GM19025 (cell line): ENCODE results near the gene RTBDN.
"Not testable (repeated sequence)": the region's sequence is repeated elsewhere in the genome, so short reads cannot be mapped to it uniquely, and the experiment has no call there.

Experiments
- ATAC-seq: cut with Tn5 transposase; IDR thresholded peaks from one replicate; pipeline ENCODE4 v1.9.1; 2021; ENCODE audit warnings: mild to moderate bottlenecking, low read depth, moderate library complexity; ENCODE audit not compliant: unreplicated experiment

Gene RTBDN

GRCh38 chr19:12858041-12858928 lies 23.9 kb upstream of the RTBDN start:
- no peak for ATAC-seq

DNA sequence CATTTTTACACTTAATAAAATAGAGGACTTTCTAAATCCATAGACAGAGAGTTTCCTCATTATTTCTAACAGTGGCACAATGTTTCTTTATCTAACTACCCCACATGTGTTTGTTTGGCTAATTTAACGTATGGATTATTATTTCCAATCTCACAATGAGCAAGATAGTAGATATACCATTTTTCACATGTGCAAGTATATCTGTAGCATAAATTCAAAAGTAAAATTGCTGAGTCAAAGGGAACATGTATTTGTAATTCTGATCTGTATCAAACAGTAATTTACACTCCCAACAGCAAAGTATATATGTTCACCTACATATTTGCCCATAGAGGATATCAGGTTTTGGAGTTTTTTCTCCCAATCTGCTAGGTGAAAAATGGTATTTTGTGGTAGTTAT lies 22.3 kb upstream of the RTBDN start:
- no peak for ATAC-seq

- no peak for ATAC-seq
These were observed 13.1 kb upstream of the RTBDN start for GRCh38 chr19:12847159-12848139.

- ATAC-seq: not testable (repeated sequence)
These were observed 12.2 kb upstream of the RTBDN start for GRCh38 chr19:12846613-12847012.

DNA sequence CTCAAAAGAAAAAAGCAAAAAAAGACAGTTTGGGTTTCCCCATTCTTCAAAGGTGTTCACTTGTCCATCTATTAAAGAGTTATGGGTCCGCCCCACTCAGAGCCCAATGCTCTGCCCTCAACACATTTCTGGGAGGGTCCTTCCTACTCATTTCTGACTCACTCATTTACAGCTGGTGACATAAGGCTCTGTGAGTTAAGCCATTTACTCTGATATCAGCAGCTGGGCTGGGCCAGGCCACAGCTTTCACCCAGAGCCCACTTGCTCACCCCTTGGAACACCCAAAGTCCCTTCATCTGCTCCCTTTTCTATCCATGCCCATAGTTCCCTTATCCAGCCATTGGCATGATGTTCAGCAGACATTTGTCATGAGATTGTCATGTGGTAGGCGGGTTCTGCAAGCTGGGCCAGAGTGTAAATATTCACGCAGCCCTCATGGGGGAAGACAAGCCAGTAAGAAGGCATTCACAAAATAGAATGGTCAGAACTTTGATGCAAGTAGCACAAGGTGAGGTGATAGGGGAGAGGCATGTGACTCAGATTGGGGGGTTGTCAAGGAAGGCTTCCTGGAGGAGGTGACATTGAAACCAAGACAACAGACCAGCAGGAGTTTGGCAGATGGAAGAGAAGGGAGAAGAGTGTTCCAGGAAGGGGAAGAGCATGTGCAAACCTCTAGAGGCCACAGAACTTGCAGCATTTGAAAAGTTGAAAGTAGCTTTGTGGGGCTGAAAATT lies 9.8 kb upstream of the RTBDN start:
- no peak for ATAC-seq

DNA sequence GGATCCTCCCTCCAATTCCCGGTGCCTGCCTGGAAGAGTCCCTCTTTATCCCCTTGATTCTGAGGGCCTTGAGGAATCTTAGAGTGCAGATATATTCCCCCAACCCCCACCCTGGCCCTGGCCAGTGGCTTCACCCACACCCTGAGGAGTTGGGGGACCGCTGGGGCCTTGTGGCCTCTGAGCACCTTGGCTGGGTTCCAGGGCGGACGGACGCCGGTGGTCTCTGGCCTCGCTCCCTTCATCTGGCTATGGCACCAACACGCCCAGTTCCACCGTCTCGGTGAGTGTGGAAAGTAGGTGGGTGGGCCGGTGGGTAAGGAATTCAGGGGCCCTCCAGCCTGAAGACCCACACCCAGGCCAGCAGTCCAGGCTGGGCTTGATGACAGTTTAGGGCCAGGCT lies 8.9 kb upstream of the RTBDN start:
- no peak for ATAC-seq

- no peak for ATAC-seq
These were observed 8.1 kb upstream of the RTBDN start for GRCh38 chr19:12842511-12842910.

DNA sequence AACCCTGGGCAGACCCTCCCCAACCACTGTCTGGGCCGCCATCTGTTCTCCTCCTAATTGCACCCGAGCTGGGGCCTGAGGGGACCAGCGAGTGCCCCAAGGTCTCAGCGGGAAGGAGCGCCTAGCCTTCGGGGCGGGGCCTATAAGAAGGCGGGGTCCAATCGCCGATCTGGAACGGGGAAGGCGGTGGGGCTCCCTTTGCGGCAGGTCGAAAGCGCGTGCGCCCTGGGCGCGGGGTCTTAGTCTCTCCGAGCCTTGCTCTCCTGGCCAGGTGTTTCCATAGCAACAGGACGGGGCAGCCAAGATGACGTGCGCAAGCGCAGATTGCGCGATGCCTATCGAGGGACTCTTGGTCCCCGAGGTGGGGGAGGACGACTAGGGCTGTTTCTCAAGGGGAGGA lies 6.7 kb upstream of the RTBDN start:
- ATAC-seq: no peak

- ATAC-seq: no peak
These were observed 6.0 kb upstream of the RTBDN start for GRCh38 chr19:12840091-12841079.

- ATAC-seq: no peak
These were observed 4.7 kb upstream of the RTBDN start for GRCh38 chr19:12838886-12839756.

DNA sequence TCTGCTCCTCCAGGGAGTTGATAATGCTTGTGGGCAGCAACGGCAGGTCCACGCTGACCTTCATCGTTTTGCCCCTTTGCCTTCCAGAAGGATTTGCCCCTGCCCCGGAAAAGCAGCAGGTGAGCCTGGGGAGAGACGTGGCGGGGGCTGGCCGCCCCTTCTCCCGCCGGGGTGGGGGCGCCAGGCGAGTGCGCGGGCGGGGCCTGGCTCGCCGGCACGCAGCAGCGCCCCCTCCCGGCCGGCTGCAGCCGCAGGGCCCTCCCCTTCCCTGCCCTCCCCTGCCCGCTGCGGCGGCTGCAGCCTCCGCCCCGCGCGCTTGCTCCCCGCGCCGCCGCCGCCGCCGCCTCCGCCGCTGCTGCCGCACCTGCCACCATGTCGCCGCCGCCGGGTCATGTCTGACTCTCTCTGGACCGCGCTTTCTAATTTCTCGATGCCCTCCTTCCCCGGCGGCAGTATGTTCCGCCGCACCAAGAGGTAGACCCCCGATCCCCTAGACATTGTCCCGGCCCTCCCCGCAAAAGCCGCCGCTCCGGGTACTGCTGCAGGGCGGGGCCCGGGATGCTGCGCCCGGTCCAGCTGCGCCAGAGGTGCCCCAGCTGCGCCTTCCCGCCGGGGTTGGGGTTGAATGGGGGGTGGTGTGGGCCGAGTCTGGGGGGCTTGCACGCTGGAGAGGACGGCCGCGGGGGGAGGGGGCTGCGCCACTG lies 4.0 kb upstream of the RTBDN start, which contains the start of gene MAST1:
Gene MAST1, plus strand, starts transcription at position 334 of the 704 bp plus-strand sequence. Its CDS starts 58 bp downstream, at position 392.
- no peak for ATAC-seq

DNA sequence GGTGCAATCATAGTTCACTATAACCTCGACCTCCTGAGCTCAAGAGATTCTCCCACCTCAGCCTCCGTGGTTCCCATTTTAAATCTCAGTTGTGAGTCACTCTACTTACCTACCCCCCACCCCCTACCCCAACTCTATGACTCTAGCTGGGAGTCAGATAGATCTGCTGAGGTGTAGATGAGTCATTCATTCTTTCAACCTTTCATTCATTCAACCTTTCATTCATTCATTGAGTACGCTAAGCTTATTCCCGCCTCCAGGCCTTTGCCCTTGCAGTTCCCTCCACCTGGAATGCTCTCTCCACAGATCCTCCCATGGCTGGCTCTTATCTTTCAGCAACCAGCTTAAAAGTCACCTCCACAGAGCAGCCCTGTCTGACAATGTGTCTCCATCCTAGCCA lies 2.8 kb upstream of the RTBDN start:
- no peak for ATAC-seq

GRCh38 chr19:12836529-12836863 lies 2.1 kb upstream of the RTBDN start:
- ATAC-seq: no peak

DNA sequence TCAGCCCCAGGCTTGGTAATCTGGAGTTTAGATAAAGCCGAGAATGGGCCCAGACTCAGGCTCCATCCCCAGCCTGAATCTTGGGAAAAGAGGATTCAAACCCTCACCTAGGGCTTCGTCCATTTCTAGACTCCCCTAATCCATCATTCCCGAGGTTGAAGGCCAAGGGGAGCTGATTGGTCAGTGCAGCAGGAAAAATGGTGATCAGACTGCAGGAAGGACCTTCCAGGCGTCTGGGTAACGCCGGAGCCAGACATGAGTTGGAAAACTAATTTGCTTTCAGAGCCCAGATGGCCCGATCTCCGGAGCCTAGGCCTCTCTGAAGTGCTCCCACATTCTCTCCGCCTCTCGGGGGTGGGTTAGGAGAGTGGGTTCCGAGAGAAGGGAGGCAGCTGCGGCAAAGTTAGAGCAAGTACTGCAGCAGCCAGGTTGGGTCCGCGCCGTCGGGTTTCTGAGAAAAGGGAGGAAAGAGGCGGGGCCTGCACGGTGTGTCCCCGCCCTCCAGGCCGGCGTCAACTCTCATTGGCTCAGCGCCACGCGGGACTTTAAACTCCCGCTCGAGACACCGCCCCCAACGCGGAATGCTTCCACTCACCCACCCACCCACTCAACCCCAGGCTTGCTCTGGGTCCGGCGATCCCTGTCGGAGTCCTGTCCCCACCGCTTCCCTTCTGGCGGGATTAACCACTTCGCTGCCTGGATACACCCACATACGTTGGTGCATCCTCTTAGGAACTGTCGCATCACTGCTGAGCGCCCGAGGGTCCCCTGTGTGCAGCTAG lies 788 bp upstream of the RTBDN start:
- no peak for ATAC-seq

DNA sequence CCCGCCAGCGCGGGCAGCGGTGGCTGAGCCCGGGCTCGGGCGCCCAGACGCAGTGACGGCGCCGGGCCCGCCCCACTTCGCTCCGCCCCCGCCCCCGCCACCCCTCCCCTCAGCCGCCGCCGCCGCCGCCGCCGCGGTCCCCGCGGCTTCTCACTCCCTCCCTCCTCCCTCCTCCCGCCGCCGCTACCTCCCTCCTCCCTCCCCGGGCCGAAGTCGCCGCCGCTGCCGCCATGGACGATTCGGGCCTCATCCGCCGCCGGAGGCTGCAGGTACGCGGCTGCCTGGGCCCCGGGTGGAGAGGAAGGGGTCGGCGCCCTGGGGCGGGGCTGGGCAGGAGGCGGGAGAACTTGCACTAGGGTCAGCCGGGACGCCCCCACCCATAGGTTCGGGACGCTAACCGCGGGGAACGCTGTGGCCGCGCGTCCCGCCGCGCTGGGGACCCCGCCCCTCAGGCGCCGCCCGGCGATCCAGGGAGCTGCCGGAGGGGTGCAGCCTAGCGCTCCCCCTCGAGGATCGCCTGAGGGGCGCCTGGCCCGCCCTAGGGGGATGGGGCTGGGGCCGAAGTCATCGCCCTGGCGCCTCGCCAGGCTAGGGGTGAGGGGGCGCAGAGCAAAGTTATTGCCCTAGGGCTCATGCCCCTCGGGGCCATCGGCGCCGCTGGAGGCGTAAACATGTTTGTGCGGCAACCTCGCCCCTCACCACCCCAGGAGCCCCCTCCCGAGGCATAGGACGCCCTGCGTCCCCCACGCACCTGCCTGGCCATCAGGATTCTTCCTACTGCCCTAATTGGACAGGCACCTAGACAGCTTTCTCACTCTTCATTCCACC lies 427 bp downstream of the RTBDN start:
- ATAC-seq: no peak

DNA sequence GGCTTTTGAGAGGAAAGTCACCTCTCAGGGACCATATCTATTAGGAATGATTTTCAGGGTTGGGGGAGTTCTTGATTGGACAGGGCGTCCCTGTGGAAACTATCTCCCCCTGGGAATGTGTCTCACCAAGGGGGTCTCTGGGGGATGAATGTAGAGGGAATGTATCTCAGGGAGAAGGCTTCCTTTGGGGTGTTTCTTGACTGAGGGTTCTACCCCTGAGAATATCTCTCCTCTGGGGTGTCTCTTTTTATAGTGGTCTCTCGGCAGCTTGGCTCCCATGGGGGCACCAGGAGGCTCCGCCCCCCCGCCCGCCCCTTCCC lies 1.0 kb downstream of the RTBDN start:
- ATAC-seq: no peak
